ENCODE measurements around the gene NAV3.

- TF ChIP-seq, protein P1, sequence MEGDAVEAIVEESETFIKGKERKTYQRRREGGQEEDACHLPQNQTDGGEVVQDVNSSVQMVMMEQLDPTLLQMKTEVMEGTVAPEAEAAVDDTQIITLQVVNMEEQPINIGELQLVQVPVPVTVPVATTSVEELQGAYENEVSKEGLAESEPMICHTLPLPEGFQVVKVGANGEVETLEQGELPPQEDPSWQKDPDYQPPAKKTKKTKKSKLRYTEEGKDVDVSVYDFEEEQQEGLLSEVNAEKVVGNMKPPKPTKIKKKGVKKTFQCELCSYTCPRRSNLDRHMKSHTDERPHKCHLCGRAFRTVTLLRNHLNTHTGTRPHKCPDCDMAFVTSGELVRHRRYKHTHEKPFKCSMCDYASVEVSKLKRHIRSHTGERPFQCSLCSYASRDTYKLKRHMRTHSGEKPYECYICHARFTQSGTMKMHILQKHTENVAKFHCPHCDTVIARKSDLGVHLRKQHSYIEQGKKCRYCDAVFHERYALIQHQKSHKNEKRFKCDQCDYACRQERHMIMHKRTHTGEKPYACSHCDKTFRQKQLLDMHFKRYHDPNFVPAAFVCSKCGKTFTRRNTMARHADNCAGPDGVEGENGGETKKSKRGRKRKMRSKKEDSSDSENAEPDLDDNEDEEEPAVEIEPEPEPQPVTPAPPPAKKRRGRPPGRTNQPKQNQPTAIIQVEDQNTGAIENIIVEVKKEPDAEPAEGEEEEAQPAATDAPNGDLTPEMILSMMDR (IDR thresholded peaks at IDR 0.05) = no peak
- no peak for TF ChIP-seq EZH2 (IDR thresholded peaks at IDR 0.05; ENCODE audit: borderline replicate concordance, insufficient read depth, low read depth, low read length, poor library complexity, severe bottlenecking)
Measured at GRCh38 chr12:77980782-77981181, 150.1 kb downstream of the NAV3 start.
